Skin of body (tissue), 2 donors: ENCODE data around the gene CEP126. TPM values are rescaled to one million over a fixed set of nuclear protein-coding genes. Genes with fewer than 3 reads are reported as not detected.

Experiments used
- DNase-seq: peaks from one replicate; lab custom pipeline; 2025; lab: John Stamatoyannopoulos, UW
- total RNA-seq: library from RNA; depleted of rRNA; stranded (reverse); fragments of >200 nt; gene quantifications from one replicate; pipeline ENCODE4 v1.2.3, GENCODE V29; 2014

Gene CEP126
- total RNA-seq, 1 donor from 2014 or later, result 6.1 TPM

DNA sequence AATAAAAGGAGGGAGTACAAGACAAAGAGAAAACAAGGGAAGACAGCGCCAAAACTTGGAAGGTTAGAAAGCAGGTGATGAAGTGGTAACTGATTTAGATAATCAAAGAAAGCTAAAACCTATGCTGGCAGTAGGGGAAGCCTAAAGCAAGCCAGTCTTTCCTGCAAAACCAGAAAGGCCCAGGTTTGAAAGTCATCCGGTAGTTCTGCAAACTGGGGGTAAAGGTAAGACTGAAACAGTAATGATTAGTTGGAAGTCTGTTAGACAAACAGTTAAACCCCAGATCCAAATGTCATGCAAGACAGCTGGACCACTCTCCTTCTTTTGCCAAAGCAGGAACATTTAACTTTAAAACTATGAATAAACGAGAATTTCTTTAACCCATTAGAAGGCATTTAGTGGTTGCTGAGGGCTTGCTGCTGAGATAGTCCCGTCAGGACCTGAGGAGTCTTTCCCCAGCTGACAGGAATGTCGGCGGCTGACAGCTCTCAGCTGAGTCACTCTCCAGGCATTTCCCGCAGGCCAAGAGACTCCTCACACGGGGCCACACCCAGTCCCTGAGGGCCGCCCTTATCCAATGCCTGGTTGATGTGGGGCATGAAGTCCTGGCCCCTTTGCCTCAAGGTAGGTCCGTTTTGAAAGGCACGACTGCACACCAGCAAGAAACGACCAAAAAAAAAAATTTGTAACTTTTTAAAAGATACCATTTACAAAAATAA, 96.1 kb downstream of the CEP126 start:
- peak; percentile 56 for DNase-seq

DNA sequence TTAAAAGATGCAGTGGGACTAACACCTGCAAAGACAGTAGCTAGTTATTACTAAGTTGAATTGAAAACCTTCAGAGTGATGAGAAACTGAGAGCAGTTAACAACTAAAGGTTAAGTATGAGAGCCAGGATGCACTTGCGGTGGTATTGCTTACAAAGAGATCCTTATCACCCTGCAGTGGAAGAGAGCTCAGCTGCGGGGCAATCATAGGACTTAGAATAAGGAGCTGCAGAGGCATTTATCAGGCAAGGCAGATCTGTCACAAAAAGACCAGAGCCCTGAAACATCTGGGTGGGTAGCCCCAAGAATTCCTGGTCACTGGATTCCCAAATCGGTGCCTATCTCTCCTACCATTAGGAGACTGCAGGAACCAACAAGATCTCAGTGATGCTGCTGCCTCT, 98.1 kb downstream of the CEP126 start:
- no peak for DNase-seq

DNA sequence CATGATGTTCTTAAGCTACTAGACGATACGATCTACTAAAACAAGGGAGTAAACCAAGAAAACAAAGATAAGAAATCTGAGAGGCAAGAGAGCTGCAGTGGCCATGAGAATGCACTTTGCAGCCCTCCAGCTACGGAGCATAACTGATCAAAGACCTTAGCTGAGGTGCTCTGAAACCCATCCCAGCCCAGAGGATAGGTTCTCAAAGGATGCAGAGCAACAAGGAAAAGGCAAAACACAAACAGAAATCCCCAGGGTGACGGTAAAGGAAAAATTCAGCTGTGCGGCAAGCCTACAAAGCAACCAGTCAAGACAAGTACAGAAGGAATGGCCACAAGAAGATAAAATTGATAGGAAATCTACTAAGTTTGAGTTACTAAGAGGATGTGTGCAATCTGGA, 99.9 kb downstream of the CEP126 start:
- DNase-seq, result peak; percentile 15

DNA sequence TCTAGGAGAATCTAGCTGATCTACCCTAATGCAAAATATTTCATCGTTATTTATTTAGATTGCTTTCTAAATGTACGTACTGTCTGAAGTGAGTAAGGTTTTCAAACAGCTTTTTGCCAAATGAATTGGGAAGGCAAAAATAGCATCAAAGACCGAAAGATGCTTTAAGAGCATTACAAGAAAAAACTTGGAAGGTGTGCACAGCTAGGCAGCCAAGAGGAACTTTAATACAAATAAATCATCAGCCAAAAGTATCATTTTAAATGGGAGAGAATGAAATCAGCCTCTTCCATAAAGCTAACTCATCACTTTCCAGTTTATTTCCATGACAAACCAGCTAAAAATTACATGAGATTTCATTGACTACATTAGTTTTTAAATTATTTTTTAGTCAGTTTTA, 102.2 kb downstream of the CEP126 start:
- DNase-seq, result peak; percentile 35

DNA sequence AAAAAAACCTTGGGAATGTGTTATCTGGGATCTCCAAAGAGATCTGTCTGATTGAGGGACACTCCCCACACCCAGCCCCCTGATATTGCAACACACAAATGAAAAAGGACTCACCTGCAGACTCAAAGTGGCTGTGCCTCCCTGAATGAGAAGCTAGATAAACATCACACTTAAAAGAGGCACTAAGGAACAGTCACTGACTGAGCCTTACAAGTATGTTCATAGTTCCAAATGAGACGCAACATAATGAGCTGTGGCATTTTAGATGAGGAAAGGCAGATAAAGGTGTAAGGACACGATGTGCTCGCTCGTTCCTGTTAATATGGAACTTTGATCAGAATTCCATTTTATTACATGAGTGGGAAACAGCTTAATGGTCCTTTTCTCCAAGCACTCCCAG, 111.4 kb downstream of the CEP126 start:
- DNase-seq, result no peak

DNA sequence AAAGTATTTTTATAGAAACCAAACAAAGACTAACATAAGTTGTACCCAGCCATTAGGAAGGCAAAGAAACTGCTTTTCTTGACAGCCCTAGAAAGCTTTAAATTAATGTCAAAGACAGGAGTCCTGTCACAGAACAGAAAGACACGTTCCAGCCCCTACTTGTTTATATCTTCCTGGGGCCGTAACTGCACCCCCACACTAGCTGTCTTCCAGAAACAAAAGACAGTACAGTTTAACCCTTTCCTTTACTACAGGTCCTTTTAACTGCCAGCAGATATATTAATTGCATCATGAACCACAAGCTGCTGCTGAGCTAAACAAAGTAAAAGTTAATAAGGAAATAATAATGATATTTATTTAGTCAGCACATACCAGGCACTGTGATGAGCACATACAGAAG, 112.1 kb downstream of the CEP126 start:
- no peak for DNase-seq

DNA sequence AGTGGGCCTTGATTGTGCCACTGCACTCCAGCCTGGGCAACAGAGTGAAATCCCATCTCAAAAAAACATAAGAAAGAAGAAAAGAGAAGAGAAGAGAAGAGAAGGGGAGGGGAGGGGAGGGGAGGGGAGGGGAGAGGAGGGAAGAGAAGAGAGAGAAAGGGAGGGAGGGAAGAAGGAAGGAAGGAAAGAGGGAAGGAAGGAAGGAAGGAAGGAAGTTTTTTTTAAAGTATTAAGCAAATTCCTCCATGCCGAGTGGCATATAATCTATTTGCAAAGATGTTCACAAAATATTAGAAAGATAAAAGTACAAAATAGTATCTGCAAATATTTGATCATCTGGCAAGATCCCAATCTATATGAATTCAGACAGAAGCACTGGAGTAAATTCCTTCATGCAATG, 121.9 kb downstream of the CEP126 start:
- DNase-seq, result no peak

DNA sequence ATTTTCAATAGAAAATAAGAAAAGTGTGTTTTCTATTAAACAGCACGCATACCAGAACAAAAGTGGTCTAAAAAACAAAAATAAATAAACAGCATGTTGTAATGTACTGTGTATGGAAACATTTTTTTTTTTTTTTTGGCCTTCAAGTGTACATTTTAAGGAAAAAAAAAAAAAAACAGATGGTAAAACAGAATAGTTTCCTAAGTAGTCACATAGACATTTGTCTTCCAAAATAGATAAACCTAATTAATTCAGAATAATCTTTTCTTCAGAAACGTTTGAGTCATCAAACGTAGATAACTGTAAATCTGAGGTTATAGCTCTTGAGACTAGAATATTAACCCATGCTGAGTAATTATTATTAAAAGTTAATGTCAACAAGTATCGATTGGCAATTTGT, 132.0 kb downstream of the CEP126 start:
- DNase-seq, result peak; percentile 73

DNA sequence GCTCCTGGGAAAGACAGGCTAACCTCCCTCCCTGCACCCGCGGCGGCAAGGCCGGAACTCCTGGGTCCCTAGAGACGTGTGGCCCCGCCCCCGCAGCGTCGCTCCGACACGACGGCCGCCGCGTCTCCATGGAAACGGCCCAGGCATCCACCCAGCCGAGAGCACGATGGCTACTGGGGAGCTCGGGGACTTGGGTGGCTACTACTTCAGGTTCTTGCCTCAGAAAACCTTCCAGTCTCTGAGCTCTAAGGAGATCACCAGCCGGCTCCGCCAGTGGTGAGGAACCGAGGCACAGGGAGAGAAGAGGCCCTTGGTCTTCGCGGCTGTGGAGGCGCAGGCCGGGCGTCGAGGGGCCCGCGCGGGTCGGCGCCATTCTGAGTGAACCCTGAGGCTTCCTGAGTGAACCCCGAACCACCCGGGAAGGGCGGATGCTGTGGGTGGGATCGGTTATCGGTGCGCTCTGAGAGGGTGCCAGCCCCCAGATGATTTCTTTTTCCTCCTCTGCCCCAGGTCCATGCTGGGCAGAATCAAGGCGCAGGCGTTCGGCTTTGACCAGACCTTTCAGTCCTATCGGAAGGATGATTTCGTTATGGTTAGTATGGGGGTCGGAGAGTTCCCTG, 132.6 kb downstream of the CEP126 start, which contains the start of gene CFAP300:
TSS of gene CFAP300 (plus strand) at position 133 of the 620 bp plus-strand sequence. CDS start at position 167, 34 bp downstream.
- peak; percentile 78 for DNase-seq

Other genes with a start within 250 kb of the CEP126 start
- 0.39 TPM for gene ANGPTL5, start 1.5 kb downstream of the CEP126 start, total RNA-seq
- 4.6 TPM for gene CFAP300, start 132.4 kb downstream of the CEP126 start, total RNA-seq
- gene YAP1, start 195.4 kb downstream of the CEP126 start, total RNA-seq, result 117 TPM